ENCODE results near the gene ERICH6B. TPM values are rescaled to one million over a fixed set of nuclear protein-coding genes. Genes with fewer than 3 reads are reported as not detected.

Gene ERICH6B
- total RNA-seq, 1 donor from 2014 or later: not detected

- intact Hi-C loops (cut with micrococcal nuclease): loop anchor here (10.0 kb wide), 1 partner anchor 687 kb away; no protein-coding TSS in a partner anchor
- no peak for ATAC-seq
- DNase-seq: no peak
Measured at GRCh38 chr13:45548281-45548680, 67.3 kb downstream of the ERICH6B start.

GRCh38 chr13:45546410-45546765, 69.2 kb downstream of the ERICH6B start:
- intact Hi-C loops (cut with micrococcal nuclease): loop anchor here (10.0 kb wide), 1 partner anchor 688 kb away; no protein-coding TSS in a partner anchor
- DNase-seq: no peak
- ATAC-seq: no peak

- no peak for ATAC-seq
- intact Hi-C loops (cut with micrococcal nuclease): loop anchor here (10.0 kb wide), 1 partner anchor 689 kb away; no protein-coding TSS in a partner anchor
- DNase-seq: no peak
Measured at GRCh38 chr13:45545686-45546409, 69.7 kb downstream of the ERICH6B start.

- DNase-seq: no peak
- intact Hi-C loops (cut with micrococcal nuclease): loop anchor here (10.0 kb wide), 1 partner anchor 690 kb away; no protein-coding TSS in a partner anchor
- ATAC-seq: no peak
Measured at GRCh38 chr13:45544520-45544919, 71.0 kb downstream of the ERICH6B start.

- DNase-seq (no peak), ATAC-seq (no peak)
- intact Hi-C loops (cut with micrococcal nuclease): loop anchor here (10.0 kb wide), 1 partner anchor 692 kb away; no protein-coding TSS in a partner anchor
Measured at GRCh38 chr13:45542878-45543277, 72.7 kb downstream of the ERICH6B start.

- intact Hi-C loops (cut with micrococcal nuclease): loop anchor here (10.0 kb wide), 1 partner anchor 692 kb away; no protein-coding TSS in a partner anchor
- DNase-seq: no peak
- no peak for ATAC-seq
Measured at GRCh38 chr13:45542391-45542790, 73.1 kb downstream of the ERICH6B start.

GRCh38 chr13:45541806-45542205, 73.7 kb downstream of the ERICH6B start:
- no peak for DNase-seq

GRCh38 chr13:45540864-45541263, 74.7 kb downstream of the ERICH6B start:
- no peak for DNase-seq
- ATAC-seq: no peak
- intact Hi-C loops (cut with micrococcal nuclease): loop anchor here (10.0 kb wide), 1 partner anchor 694 kb away; no protein-coding TSS in a partner anchor

More at GRCh38 chr13:45541806-45542205, 73.7 kb downstream of the ERICH6B start:
- intact Hi-C loops (cut with micrococcal nuclease): loop anchor here (10.0 kb wide), 1 partner anchor 693 kb away; no protein-coding TSS in a partner anchor
- ATAC-seq: no peak

GRCh38 chr13:45540195-45540594, 75.3 kb downstream of the ERICH6B start:
- intact Hi-C loops (cut with micrococcal nuclease): loop anchor here (10.0 kb wide), 1 partner anchor 695 kb away; no protein-coding TSS in a partner anchor
- no peak for DNase-seq
- no peak for ATAC-seq

GRCh38 chr13:45538382-45538781, 77.2 kb downstream of the ERICH6B start:
- intact Hi-C loops (cut with micrococcal nuclease): no loop called here
- ATAC-seq (no peak), DNase-seq (no peak)

GRCh38 chr13:45537516-45537915, 78.0 kb downstream of the ERICH6B start:
- DNase-seq: no peak
- no peak for ATAC-seq
- intact Hi-C loops (cut with micrococcal nuclease): no loop called here

- intact Hi-C loops (cut with micrococcal nuclease): no loop called here
- ATAC-seq: no peak
- DNase-seq: no peak
Measured at GRCh38 chr13:45536224-45536623, 79.3 kb downstream of the ERICH6B start.

GRCh38 chr13:45534604-45535003, 80.9 kb downstream of the ERICH6B start:
- DNase-seq (no peak), ATAC-seq (no peak)
- intact Hi-C loops (cut with micrococcal nuclease): no loop called here

GRCh38 chr13:45529758-45530157, 85.8 kb downstream of the ERICH6B start:
- ATAC-seq (no peak), DNase-seq (no peak)
- intact Hi-C loops (cut with micrococcal nuclease): no loop called here

GRCh38 chr13:45527699-45528462, 87.7 kb downstream of the ERICH6B start:
- no peak for DNase-seq
- ATAC-seq: no peak
- intact Hi-C loops (cut with micrococcal nuclease): no loop called here

GRCh38 chr13:45522571-45522970, 93.0 kb downstream of the ERICH6B start:
- intact Hi-C loops (cut with micrococcal nuclease): no loop called here
- ATAC-seq (no peak), DNase-seq (no peak)

- ATAC-seq (peak; percentile 28), DNase-seq (no peak)
- intact Hi-C loops (cut with micrococcal nuclease): no loop called here
Measured at GRCh38 chr13:45521297-45521696, 94.2 kb downstream of the ERICH6B start.

GRCh38 chr13:45519493-45519892, 96.0 kb downstream of the ERICH6B start:
- DNase-seq: no peak
- intact Hi-C loops (cut with micrococcal nuclease): no loop called here
- no peak for ATAC-seq

- ATAC-seq: no peak
- no peak for DNase-seq
- intact Hi-C loops (cut with micrococcal nuclease): no loop called here
Measured at GRCh38 chr13:45518525-45519245, 96.9 kb downstream of the ERICH6B start.
